PFSK-1 (cell line): Measurements from ENCODE around the gene SPNS2.

ENCODE experiments used
- FOXP2 ChIP-seq: optimal IDR thresholded peaks from 2 replicates; pipeline ENCODE3; 2011; ENCODE audit warnings: borderline replicate concordance, control low read depth, inconsistent platforms; ENCODE audit not compliant: insufficient read depth; ENCODE audit errors: extremely low read length, extremely low read depth
- POLR2AphosphoS5 ChIP-seq: IDR thresholded peaks from 2 replicates; pipeline ENCODE4 v1.6.1; 2012; ENCODE audit warnings: low read depth, mild to moderate bottlenecking, control low read depth, low read length, moderate library complexity
- SIN3A ChIP-seq: IDR thresholded peaks from 2 replicates; pipeline ENCODE4 v1.6.1; 2012; ENCODE audit warnings: mild to moderate bottlenecking, low read length, moderate library complexity, borderline replicate concordance; ENCODE audit not compliant: insufficient read depth
- TAF1 ChIP-seq: IDR thresholded peaks from 2 replicates; pipeline ENCODE4 v1.6.1; 2012; ENCODE audit warnings: low read length, control low read depth, borderline replicate concordance; ENCODE audit not compliant: insufficient read depth
- TF ChIP-seq, protein P1 (sequence below), 2 experiments: IDR thresholded peaks; 2 replicates each; pipeline versions ENCODE4 v1.6.1 to v1.8.0; 2011 to 2012; ENCODE audit warnings: low read depth in 2 of 2, low read length in 2 of 2, control low read depth in 1 of 2, inconsistent platforms in 1 of 2, mild to moderate bottlenecking in 1 of 2, moderate library complexity in 1 of 2; ENCODE audit not compliant: insufficient read depth in 1 of 2

SPNS2 gene

GRCh38 chr17:4579678-4580077 is 81.0 kb downstream of the SPNS2 start:
- TF ChIP-seq POLR2AphosphoS5 (no peak), SIN3A (no peak), FOXP2 (no peak)
- TF ChIP-seq, protein P1, sequence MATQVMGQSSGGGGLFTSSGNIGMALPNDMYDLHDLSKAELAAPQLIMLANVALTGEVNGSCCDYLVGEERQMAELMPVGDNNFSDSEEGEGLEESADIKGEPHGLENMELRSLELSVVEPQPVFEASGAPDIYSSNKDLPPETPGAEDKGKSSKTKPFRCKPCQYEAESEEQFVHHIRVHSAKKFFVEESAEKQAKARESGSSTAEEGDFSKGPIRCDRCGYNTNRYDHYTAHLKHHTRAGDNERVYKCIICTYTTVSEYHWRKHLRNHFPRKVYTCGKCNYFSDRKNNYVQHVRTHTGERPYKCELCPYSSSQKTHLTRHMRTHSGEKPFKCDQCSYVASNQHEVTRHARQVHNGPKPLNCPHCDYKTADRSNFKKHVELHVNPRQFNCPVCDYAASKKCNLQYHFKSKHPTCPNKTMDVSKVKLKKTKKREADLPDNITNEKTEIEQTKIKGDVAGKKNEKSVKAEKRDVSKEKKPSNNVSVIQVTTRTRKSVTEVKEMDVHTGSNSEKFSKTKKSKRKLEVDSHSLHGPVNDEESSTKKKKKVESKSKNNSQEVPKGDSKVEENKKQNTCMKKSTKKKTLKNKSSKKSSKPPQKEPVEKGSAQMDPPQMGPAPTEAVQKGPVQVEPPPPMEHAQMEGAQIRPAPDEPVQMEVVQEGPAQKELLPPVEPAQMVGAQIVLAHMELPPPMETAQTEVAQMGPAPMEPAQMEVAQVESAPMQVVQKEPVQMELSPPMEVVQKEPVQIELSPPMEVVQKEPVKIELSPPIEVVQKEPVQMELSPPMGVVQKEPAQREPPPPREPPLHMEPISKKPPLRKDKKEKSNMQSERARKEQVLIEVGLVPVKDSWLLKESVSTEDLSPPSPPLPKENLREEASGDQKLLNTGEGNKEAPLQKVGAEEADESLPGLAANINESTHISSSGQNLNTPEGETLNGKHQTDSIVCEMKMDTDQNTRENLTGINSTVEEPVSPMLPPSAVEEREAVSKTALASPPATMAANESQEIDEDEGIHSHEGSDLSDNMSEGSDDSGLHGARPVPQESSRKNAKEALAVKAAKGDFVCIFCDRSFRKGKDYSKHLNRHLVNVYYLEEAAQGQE (IDR thresholded peaks at IDR 0.05; ENCODE audit: insufficient read depth in 1 of 2, low read depth in 2 of 2, low read length in 2 of 2), result no peak

DNA sequence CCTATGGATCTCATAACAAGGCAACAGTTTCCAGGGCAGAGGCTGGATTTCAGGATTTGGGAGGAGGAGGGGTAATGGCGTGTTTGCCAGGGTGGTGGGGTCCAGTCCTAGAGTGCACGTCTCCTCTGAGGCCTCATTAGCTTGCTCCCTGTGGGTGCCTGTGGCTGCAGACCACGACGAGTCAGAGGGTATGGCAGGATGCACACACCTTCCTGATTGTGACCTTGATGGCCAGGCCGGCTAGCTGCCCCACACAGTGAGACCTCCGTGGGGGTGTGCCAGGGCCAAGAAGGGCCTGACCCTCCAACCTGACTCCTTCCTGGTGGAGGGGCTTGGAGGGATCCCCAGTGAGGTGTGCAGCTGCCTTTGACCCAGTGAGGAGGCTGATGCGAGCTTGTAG is 81.6 kb downstream of the SPNS2 start:
- no peak for TF ChIP-seq POLR2AphosphoS5
- no peak for TF ChIP-seq TAF1
- TF ChIP-seq, protein P1 (IDR thresholded peaks at IDR 0.05; ENCODE audit: insufficient read depth in 1 of 2, low read depth in 2 of 2, low read length in 2 of 2), result no peak
- TF ChIP-seq FOXP2, result no peak
- TF ChIP-seq SIN3A, result no peak

GRCh38 chr17:4582101-4582501 is 83.4 kb downstream of the SPNS2 start:
- TF ChIP-seq, protein P1 (IDR thresholded peaks at IDR 0.05; ENCODE audit: insufficient read depth in 1 of 2, low read depth in 2 of 2, low read length in 2 of 2), result no peak
- TF ChIP-seq POLR2AphosphoS5 (no peak), SIN3A (no peak), FOXP2 (no peak), TAF1 (no peak)

- no peak for TF ChIP-seq POLR2AphosphoS5
- TF ChIP-seq TAF1, result no peak
- TF ChIP-seq, protein P1 (IDR thresholded peaks at IDR 0.05; ENCODE audit: insufficient read depth in 1 of 2, low read depth in 2 of 2, low read length in 2 of 2), result no peak
- no peak for TF ChIP-seq SIN3A
Observed at GRCh38 chr17:4582691-4583090, 84.0 kb downstream of the SPNS2 start.

GRCh38 chr17:4583206-4583605 is 84.5 kb downstream of the SPNS2 start:
- no peak for TF ChIP-seq FOXP2
- TF ChIP-seq TAF1, result no peak
- TF ChIP-seq POLR2AphosphoS5, result no peak
- TF ChIP-seq, protein P1 (IDR thresholded peaks at IDR 0.05; ENCODE audit: insufficient read depth in 1 of 2, low read depth in 2 of 2, low read length in 2 of 2), result no peak
- no peak for TF ChIP-seq SIN3A
